GM12874 (cell line): ENCODE data around the gene FMOD.
A peak's percentile ranks its signal among the peaks of the same experiment; 100 is the strongest.

Source experiments
- TF ChIP-seq, protein P1 (sequence below): IDR thresholded peaks from 2 replicates; pipeline ENCODE4 v1.5.1; 2011; ENCODE audit warnings: low read depth, mild to moderate bottlenecking, control low read depth, low read length, moderate library complexity; ENCODE audit not compliant: insufficient read depth

FMOD gene

DNA sequence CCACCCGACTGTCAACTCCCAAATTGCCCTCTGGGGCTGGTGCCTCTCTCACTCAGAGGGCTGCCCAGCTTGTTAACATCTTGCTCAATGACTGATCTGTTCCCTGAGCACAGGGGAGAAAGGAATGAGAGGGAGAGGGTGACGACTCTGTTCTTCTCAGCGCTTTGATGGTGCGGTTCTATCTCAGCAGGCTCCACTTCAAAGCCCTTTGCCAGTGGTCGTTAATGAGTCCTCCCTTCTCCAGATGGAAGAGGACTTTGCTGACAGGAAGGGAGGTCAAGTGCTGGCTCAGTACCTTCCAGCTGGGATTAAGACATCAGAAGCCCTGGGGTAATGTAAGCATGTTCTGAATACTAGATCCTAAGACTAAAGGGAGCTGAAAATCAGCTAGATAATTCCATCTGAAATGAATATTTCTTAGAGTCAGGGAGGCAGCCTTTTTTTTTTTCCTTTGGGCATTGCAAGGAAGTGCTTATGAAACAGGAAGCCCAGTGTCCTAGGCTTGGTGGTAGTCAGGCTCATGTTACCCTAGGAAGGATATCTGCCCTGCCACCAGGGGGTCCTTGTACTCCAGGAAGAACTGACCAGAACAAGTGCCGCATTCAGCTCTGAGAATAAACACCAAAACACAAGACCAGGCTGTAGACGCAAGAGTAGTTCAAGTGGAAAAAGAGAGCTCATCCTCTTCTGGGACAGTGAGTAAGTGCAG, 4.7 kb downstream of the FMOD start:
- TF ChIP-seq, protein P1, sequence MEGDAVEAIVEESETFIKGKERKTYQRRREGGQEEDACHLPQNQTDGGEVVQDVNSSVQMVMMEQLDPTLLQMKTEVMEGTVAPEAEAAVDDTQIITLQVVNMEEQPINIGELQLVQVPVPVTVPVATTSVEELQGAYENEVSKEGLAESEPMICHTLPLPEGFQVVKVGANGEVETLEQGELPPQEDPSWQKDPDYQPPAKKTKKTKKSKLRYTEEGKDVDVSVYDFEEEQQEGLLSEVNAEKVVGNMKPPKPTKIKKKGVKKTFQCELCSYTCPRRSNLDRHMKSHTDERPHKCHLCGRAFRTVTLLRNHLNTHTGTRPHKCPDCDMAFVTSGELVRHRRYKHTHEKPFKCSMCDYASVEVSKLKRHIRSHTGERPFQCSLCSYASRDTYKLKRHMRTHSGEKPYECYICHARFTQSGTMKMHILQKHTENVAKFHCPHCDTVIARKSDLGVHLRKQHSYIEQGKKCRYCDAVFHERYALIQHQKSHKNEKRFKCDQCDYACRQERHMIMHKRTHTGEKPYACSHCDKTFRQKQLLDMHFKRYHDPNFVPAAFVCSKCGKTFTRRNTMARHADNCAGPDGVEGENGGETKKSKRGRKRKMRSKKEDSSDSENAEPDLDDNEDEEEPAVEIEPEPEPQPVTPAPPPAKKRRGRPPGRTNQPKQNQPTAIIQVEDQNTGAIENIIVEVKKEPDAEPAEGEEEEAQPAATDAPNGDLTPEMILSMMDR = no peak

DNA sequence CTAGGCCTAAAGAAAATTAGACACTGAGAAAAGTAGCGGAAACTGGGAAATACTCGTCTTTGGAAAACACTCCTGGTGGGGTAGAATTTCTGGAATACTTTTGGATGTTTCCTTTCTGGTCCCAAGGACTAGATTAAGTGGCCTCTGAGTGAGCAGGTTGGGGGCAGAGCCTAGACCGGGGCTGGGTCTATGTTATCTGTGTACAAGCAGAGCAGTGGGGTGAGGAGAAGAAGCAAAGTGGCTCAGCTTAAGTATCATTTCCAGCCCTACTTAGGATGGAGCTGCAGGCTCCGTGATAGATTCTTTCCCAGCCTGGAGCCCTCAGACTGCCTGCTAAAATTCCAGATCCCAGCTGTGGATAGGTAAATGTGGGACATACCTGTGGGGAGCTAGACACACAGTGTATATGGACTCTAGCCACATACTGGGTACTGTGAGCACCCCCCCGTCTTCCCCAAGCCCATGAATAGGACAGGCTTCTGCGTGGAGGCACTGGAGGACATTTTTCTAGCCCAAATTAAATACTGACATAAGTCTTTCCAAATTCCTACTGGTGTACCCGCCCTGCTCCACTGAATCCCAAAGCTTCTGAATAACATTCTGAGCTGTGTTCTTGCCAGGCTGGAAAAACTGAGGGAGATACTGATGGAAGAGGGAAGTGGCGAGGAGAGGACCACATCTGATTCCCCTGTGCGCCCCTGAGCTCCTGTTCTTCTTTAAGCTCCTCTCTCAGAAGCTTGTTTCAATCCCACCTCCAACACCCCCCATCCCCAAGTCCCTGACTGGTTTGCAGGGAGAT, 6.8 kb downstream of the FMOD start:
- TF ChIP-seq, protein P1 = no peak

DNA sequence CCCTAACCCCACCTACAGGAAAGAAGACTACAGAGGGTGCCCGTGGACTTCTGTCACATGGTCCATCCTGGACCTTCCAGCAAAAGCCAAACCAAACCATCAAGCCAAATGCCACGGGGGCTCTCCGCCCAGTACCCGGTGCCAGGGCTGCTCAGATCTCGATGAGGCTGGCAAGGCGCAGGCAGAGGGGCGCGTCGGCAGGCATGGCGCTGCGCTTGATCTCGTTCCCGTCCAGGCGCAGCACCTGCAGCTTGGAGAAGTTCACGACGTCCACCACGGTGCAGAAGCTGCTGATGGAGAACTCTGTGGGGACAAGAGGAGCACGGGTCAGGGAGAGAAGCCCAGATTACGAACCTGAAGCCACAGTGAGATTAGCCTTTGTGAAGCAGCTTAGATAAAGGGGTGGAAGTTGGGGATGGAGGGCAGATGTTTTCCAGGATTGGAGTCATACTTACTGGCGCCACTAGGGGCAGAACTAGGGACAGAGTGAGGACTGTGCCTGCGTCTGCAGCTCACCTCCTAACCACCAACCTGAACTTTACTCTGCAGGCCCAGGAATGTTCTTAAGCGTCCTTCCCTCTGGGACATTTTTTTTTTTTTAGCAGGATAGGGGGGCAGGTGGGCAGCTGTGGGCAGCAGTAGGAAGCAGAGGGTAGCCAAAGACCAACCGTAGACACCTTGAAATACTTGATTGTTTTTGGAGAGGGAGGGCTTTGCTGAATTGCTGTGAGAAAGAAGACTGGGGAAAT, 8.6 kb downstream of the FMOD start:
- TF ChIP-seq, protein P1 = peak; percentile 84

DNA sequence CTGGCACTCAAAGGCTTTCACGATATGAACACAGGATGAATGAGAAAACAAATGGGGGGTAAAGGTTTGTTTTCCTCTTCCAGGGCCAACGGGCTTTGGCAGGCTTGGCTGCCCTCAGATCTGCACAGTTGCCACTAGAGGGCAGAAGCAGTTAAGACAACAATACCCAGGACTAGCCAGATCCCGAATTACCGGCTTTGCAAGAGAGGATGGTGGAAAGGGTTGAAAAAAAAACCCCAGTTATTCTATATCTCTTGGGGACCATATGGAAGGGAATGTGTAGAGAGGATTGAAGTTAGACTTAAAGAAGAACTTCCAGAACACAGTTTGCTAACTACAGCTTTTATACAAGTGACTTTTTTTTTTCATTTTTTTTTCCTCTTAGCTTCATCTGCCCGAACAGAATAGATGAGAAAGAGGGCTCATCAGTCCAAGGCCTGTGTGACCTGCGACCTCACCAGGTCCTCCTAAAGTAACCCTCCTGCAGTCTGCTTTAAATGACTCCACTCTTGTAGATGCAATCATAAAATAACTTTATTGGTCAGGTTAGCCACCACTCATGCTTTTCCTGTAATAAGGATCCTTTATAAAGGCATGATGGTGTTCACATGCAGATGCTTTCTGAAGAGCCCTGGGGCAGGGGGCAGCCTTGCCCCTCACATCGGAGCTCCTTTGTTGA, 10.7 kb downstream of the FMOD start:
- TF ChIP-seq, protein P1 = peak; percentile 83

DNA sequence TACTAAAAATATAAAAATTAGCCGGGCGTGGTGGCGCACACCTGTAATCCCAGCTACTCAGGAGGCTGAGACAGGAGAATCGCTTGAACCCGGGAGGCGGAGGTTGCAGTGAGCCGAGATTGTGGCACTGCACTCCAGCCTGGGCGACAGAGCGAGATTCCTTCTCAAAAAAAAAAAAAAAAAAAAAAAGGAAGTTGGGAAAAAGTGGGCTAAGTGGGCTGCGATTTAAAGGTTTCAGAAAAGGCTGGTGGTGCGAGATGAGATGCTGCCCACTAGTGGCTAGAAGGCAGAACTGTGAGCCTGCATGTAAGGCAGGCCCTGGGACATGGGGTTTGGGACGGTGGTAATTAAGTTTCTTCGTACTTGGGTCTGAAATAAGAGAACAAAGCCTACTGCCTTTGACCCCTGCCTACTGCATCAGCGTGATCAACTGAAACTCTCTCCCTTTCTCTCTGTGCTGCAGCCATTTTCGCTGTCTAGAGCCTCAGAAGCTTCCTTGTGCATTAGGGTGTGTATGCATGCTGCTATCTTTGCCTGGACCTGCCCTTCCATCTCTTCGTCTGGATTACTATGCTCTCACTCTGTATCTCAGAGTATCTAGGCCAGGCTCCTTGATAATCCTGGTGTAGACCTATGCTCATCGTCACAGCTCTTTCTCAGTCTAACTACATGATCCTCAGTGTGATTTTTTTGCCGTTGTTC, 12.4 kb downstream of the FMOD start:
- TF ChIP-seq, protein P1 = peak; percentile 96

DNA sequence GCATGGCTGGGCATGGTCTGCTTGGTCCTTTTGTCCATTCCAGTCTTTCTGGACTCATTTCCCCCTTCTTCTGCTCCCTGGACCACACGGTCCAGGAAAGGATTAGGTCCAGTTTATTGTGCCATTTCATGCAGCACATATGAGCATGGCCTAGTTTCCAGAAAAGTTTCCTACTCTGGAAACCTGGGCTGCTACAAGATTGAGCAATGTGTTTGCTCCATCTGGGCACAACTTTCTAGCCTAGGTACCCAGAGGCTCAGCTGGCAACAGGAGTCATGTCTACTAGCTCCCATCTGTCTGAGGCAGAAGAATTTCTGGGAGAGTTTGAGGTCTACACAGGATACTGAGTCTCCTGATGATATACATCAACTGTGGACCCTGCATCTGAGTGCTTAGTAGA, 14.8 kb downstream of the FMOD start:
- TF ChIP-seq, protein P1 = no peak
